ENCODE data around the gene IPCEF1. TPM values are rescaled to one million over a fixed set of nuclear protein-coding genes. Genes with fewer than 3 reads are reported as not detected.
"Not testable (repeated sequence)": the region's sequence is repeated elsewhere in the genome, so short reads cannot be mapped to it uniquely, and the experiment has no call there.

Gene IPCEF1
- total RNA-seq, 3 donors from 2014 or later (not counting 1 experiment from before 2014, with no cell fraction given) = 31.4 to 53.2 (median 45.5) TPM

DNA sequence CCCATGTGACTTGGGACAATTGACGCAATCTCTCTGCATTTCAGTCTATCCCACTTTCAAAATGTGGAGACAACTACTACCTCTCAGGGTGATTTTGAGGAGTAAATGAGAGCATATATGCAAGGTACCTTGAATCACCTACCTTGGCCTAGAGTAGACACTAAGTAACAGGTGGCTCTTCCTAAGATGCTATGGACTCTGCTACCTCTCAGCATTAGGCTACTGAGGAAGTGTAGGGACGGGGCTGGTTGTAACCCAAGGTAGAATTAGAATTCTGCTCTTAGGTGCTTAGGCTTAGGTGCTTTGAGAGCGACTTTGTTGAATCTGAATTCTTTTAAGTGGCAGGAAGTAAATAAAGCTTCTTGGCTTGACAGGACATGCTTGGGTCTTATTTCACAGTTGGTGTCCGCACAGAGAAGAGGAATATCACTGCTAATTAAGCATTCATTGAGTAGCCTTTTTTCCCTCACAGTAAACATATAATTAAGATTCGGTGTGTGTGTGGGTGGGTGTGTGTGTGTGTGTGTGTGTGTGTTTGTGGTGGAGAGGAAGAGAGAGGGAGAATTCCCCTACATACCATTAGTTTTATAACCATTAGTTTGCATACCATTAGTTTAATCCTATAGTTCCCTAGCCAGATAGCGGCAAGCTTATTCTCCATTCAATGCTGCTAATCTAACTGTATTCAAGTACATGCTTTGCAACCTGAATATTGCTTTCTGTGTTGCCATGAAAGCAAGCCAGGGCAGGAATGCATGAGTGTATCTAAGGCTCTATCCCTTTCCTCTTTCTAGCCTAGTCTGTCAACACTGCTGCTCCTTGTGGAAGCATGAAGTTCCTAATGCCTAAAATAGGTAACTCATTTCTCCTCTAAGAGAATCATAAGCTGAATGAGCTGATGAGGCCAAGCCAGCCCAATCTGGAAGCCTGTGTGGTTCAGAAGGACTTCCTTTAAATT lies 112.5 kb downstream of the IPCEF1 start:
- Mint-ChIP-seq H3K27me3 (ENCODE audit: low read depth in 2 of 2) (no peaks in the 10 kb centered on the region), H3K4me3 (peak overlapping the region; percentile 95), H3K27ac (peak overlapping the region; percentile 89 to 93), H3K9me3 (peaks cover 2 to 5% of the 10 kb centered on the region in 2 donors), H3K36me3 (peaks cover 10% of the 10 kb centered on the region), H3K4me1 (peaks cover 79 to 84% of the 10 kb centered on the region in 2 donors)
- TF ChIP-seq, protein P1, sequence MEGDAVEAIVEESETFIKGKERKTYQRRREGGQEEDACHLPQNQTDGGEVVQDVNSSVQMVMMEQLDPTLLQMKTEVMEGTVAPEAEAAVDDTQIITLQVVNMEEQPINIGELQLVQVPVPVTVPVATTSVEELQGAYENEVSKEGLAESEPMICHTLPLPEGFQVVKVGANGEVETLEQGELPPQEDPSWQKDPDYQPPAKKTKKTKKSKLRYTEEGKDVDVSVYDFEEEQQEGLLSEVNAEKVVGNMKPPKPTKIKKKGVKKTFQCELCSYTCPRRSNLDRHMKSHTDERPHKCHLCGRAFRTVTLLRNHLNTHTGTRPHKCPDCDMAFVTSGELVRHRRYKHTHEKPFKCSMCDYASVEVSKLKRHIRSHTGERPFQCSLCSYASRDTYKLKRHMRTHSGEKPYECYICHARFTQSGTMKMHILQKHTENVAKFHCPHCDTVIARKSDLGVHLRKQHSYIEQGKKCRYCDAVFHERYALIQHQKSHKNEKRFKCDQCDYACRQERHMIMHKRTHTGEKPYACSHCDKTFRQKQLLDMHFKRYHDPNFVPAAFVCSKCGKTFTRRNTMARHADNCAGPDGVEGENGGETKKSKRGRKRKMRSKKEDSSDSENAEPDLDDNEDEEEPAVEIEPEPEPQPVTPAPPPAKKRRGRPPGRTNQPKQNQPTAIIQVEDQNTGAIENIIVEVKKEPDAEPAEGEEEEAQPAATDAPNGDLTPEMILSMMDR (IDR thresholded peaks at IDR 0.05) = no peak
- Histone ChIP-seq H3K4me3 (ENCODE audit: low read length) (no peak overlapping the region), H3K9me3 (ENCODE audit: control insufficient read depth, insufficient read depth, low read length) (no peaks in the 10 kb centered on the region), H3K36me3 (ENCODE audit: control insufficient read depth, insufficient read depth, low read length) (peaks cover 9% of the 10 kb centered on the region), H3K4me1 (ENCODE audit: control insufficient read depth, insufficient read depth, low read length) (peaks cover 36% of the 10 kb centered on the region), H3K27ac (ENCODE audit: low read length) (peak overlapping the region; percentile 45), H3K27me3 (ENCODE audit: control insufficient read depth, insufficient read depth, low read length) (no peaks in the 10 kb centered on the region)
- 52% methylated on average over 4 of the region's 6 CpGs for WGBS (ENCODE audit: insufficient coverage)
- ATAC-seq (no peak), DNase-seq (peak in 1 of 2 donors; percentile 34)
- intact Hi-C loops (cut with micrococcal nuclease) = no loop called here

DNA sequence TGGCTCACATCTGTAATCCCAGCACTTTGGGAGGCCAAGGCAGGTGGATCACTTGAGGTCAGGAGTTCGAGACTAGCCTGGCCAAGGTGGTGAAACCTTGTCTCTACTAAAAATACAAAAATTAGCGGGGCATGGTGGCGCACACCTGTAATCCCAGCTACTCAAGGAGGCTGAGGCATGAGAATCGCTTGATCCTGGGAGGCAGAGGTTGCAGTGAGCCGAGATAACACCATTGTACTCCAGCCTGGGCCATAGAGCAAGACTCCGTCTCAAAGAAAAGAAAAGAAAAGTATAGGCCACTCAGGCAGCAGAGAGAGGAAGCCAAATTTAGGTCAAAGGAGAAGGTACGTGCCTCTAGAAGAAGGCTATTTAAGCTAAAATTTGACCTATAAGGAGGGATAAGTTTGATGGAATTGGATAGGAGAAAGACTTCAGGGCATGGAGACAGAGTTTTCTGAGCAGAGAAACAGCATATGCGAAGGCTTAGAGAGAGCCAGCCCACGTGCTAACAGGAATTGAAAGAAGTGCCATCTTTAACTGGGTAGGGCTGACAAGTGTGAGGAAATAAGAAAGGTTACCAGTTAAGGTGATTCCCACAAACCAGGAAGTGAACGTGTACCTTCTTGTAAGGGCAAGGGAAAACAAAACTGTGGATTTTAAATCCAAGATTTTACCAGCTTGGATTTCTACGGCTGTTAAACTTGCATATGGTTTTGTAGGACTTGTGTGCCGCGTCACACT lies 113.8 kb downstream of the IPCEF1 start:
- intact Hi-C loops (cut with micrococcal nuclease) = no loop called here
- no peak for ATAC-seq
- Histone ChIP-seq H3K4me3 (ENCODE audit: low read length) (no peak overlapping the region), H3K27ac (ENCODE audit: low read length) (peak overlapping the region; percentile 27), H3K36me3 (ENCODE audit: control insufficient read depth, insufficient read depth, low read length) (peaks cover 9% of the 10 kb centered on the region), H3K27me3 (ENCODE audit: control insufficient read depth, insufficient read depth, low read length) (no peaks in the 10 kb centered on the region), H3K4me1 (ENCODE audit: control insufficient read depth, insufficient read depth, low read length) (peaks cover 36% of the 10 kb centered on the region), H3K9me3 (ENCODE audit: control insufficient read depth, insufficient read depth, low read length) (no peaks in the 10 kb centered on the region)
- peaks cover 2 to 5% of the 10 kb centered on the region in 2 donors for H3K9me3 Mint-ChIP-seq
- H3K4me3 Mint-ChIP-seq = peak overlapping the region; percentile 95
- H3K4me1 Mint-ChIP-seq = peaks cover 70 to 74% of the 10 kb centered on the region in 2 donors
- peak in 1 of 2 donors; percentile 36 for DNase-seq
- TF ChIP-seq, protein P1 (IDR thresholded peaks at IDR 0.05) = no peak
- WGBS (ENCODE audit: insufficient coverage) = 79% methylated on average over 13 of the region's 13 CpGs
- H3K27me3 Mint-ChIP-seq (ENCODE audit: low read depth in 2 of 2) = no peaks in the 10 kb centered on the region
- peaks cover 10% of the 10 kb centered on the region for H3K36me3 Mint-ChIP-seq
- peak overlapping the region; percentile 89 to 93 for H3K27ac Mint-ChIP-seq

DNA sequence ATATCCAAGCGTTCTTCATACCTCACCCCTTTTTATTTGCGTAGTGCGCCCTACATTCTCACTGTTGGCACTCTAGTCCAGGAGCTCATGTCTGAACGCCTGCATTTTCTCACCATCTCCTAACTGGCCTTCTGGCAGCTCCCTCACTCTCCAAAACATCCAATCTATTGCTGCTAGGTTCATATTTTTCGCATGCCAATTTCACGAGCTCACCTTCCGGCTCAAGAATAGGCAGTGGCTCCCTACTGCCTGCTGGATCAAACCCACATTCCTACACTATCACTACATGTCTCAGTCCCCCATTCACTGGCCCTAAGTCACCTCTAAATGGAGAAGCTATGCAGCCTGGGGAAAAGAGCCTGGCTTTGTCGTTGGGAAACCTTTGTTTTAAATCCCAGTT lies 115.0 kb downstream of the IPCEF1 start:
- no peak for DNase-seq
- TF ChIP-seq, protein P1 (IDR thresholded peaks at IDR 0.05) = no peak
- Histone ChIP-seq H3K27ac (ENCODE audit: low read length) (no peak overlapping the region), H3K4me1 (ENCODE audit: control insufficient read depth, insufficient read depth, low read length) (peaks cover 36% of the 10 kb centered on the region), H3K4me3 (ENCODE audit: low read length) (no peak overlapping the region), H3K36me3 (ENCODE audit: control insufficient read depth, insufficient read depth, low read length) (peaks cover 9% of the 10 kb centered on the region), H3K9me3 (ENCODE audit: control insufficient read depth, insufficient read depth, low read length) (no peaks in the 10 kb centered on the region), H3K27me3 (ENCODE audit: control insufficient read depth, insufficient read depth, low read length) (no peaks in the 10 kb centered on the region)
- WGBS (ENCODE audit: insufficient coverage) = 93% methylated on average over 8 of the region's 8 CpGs
- H3K4me1 Mint-ChIP-seq = peaks cover 69 to 71% of the 10 kb centered on the region in 2 donors
- peaks cover 2 to 5% of the 10 kb centered on the region in 2 donors for H3K9me3 Mint-ChIP-seq
- H3K36me3 Mint-ChIP-seq = peaks cover 10% of the 10 kb centered on the region
- no peaks in the 10 kb centered on the region for H3K27me3 Mint-ChIP-seq (ENCODE audit: low read depth in 2 of 2)
- ATAC-seq = no peak
- H3K27ac Mint-ChIP-seq = peak overlapping the region; percentile 89 to 93
- intact Hi-C loops (cut with micrococcal nuclease) = no loop called here
- no peak overlapping the region for H3K4me3 Mint-ChIP-seq

DNA sequence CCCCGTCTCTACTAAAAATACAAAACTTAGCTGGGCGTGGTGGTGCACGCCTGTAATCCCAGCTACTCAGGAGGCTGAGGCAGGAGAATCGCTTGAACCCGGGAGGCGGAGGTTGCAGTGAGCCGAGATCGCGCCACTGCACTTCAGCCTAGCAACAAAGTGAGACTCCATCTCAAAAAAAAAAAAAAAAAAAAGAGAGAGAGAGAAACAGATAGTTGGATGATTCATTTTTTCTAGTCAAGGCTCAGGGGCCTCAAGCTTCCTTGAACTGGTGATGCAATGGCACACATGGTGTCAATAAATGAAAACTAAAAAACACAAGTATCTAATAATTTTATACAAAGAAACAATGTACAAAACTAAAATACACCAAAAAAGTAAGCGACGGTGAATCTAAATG lies 115.5 kb downstream of the IPCEF1 start:
- H3K36me3 ChIP-seq (ENCODE audit: control insufficient read depth, insufficient read depth, low read length); H3K27me3 Mint-ChIP-seq (ENCODE audit: low read depth in 2 of 2); H3K9me3 Mint-ChIP-seq; ATAC-seq; H3K9me3 ChIP-seq (ENCODE audit: control insufficient read depth, insufficient read depth, low read length); H3K4me3 Mint-ChIP-seq; H3K27ac ChIP-seq (ENCODE audit: low read length); intact Hi-C loops (cut with micrococcal nuclease); H3K4me3 ChIP-seq (ENCODE audit: low read length); H3K27me3 ChIP-seq (ENCODE audit: control insufficient read depth, insufficient read depth, low read length): not testable (repeated sequence)
- WGBS (ENCODE audit: insufficient coverage) = 96% methylated on average over 5 of the region's 11 CpGs
- H3K27ac Mint-ChIP-seq = peak overlapping the region; percentile 89 to 93
- H3K36me3 Mint-ChIP-seq = peaks cover 10% of the 10 kb centered on the region
- DNase-seq = peak in 1 of 2 donors; percentile 48
- H3K4me1 Mint-ChIP-seq = peaks cover 69 to 71% of the 10 kb centered on the region in 2 donors
- peaks cover 36% of the 10 kb centered on the region for H3K4me1 ChIP-seq (ENCODE audit: control insufficient read depth, insufficient read depth, low read length)
